WI38 (cell line): ENCODE results near the gene VPS13A.

Source experiments
- H3K4me3 ChIP-seq: 2 replicates; pipeline ENCODE4 v1.5.1; 2011; ENCODE audit warnings: low read depth, mild to moderate bottlenecking, control low read depth, low read length
- TF ChIP-seq, protein P1 (sequence below): IDR thresholded peaks from 2 replicates; pipeline ENCODE4 v1.5.1; 2012; ENCODE audit warnings: low read depth, mild to moderate bottlenecking, control low read depth, low read length

VPS13A gene

DNA sequence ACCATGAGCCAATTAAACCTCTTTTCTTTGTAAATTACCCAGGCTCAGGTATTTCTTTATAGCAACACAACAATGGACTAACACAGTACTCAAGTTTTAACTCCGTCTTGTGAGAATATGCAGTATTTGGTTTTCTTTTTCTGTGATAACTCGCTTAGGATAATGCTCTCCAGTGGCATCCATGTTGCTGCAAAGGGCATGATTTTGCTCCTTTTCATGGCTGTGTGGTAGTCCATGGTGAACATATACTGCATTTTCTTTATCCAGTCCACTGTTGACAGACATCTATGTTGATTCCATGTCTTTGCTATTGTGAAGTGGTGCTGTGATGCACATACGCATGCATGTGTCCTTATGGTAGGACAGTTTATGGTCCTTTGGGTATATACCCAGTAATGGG is 10.9 kb downstream of the VPS13A start:
- TF ChIP-seq, protein P1, sequence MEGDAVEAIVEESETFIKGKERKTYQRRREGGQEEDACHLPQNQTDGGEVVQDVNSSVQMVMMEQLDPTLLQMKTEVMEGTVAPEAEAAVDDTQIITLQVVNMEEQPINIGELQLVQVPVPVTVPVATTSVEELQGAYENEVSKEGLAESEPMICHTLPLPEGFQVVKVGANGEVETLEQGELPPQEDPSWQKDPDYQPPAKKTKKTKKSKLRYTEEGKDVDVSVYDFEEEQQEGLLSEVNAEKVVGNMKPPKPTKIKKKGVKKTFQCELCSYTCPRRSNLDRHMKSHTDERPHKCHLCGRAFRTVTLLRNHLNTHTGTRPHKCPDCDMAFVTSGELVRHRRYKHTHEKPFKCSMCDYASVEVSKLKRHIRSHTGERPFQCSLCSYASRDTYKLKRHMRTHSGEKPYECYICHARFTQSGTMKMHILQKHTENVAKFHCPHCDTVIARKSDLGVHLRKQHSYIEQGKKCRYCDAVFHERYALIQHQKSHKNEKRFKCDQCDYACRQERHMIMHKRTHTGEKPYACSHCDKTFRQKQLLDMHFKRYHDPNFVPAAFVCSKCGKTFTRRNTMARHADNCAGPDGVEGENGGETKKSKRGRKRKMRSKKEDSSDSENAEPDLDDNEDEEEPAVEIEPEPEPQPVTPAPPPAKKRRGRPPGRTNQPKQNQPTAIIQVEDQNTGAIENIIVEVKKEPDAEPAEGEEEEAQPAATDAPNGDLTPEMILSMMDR: no peak
- no peak overlapping the region for H3K4me3 ChIP-seq

DNA sequence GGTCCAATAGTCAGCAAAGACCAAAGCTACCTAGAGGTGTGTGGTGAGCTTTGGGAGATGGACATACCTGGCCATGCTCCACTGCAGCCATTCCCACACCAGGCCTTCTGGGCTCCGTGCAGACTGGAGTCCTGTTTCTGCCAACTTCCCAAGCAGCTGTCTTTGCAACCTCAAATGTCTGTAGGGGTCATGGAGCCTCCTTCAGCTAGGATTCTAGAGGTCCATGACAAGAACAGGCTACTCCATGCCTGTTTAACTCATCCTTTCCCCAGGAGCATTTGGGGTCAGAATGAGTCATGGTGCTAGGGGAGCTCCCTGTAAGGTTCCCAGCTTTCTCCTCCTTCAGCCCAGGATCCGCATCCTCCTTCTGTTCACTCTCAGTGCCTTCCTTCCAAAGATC is 17.1 kb downstream of the VPS13A start:
- TF ChIP-seq, protein P1: no peak
- no peak overlapping the region for H3K4me3 ChIP-seq

DNA sequence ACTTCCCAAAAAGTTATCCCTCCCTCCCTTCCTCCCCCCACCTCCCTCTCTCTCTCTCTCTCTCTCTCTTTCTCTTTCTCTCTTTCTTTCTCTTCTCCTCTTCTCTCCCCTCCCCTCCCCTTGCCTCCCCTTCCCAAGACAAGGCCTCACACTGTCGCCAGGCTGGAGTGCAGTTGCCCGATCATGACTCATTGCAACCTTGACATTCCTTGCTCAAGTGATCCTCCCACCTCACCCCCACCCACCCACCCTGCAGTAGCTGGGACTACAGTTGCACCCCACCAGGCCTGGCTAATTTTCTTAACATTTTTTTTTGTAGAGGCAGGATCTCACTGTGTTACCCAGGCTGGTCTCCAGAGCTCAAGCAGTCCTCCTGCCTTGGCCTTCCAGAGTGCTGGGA is 32.8 kb downstream of the VPS13A start:
- TF ChIP-seq, protein P1: no peak

DNA sequence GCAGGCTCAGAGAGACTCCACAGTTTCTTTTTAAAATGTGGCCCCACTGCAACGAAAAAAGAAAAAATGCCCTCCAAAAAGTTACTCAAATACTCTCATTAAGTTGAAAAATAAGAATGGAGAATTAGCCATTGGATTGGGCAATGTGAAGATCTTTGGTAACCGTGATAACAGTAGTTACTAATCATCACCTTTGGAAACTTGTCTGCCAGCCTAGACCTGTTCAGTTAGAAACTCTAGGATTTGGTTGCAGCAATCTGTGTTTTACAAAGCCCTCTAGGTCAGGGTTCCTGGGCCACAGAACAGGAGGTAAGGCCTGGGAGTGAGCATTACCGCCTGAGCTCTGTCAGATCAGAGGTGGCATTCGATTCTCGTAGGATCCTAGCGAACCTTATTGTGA is 34.2 kb downstream of the VPS13A start:
- TF ChIP-seq, protein P1: no peak
- no peak overlapping the region for H3K4me3 ChIP-seq

More for the DNA sequence above, 32.8 kb downstream of the VPS13A start:
- H3K4me3 ChIP-seq: no peak overlapping the region

DNA sequence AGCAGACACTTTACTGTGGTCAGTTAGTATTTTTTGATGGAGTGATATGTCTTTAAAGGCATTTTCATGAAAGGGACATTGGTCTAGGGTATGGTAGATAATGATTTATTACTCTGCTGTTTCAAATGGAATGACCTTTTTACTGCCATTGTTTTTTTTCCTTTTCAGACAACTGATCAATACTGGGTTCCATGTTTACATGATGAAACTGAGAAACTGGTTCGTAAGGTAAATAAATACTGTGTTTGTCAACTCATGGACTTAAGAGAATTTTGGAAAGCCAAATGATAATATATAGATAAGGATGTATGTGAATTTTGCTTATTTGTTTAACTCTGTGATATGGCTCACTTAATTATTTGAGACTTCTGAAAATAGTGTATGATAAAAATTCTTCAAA is 35.5 kb downstream of the VPS13A start:
- no peak overlapping the region for H3K4me3 ChIP-seq
- TF ChIP-seq, protein P1: no peak

DNA sequence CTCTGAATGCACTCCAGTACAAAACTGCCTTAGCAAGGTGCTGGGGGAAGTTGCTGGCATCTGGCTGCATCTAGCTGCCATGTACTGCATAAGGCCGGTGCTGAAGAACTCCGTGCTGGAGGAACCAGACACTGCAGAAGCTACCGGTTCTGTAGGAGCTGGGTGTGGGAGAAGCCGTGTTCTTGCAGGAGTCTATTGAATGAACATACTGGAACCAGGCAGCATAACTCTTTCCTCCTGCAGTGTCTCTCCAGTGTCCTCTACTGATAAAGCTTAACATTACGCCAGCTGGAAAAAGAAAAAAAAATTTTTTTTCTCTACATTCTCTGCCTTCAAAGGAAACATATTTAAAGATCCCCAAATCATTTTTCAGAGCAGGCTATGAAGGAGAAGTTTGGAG is 38.5 kb downstream of the VPS13A start:
- TF ChIP-seq, protein P1: peak; percentile 18; the same call in 1 of the 2 replicates
- no peak overlapping the region for H3K4me3 ChIP-seq

DNA sequence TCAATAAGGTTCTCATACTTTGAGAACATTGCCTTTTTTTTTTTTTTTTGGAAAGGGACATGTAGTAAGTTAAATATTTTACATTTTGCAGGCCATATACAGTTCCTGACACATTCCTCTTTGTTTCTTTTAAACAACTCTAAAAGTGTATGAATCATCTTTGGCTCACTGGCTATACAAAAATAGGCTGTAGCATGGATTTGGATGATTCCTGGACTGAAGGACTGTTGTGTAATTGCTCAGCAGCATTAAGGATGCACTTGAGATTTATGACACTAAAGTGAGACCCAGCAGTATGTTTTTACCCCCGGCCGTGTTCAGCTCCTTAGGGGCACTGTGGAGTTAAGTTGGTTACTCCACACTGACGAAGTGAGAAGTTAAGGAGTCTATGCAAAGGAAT is 41.3 kb downstream of the VPS13A start:
- no peak overlapping the region for H3K4me3 ChIP-seq
- TF ChIP-seq, protein P1: no peak
